TTC549 (cell line): ENCODE results near the gene FAM32A.

Experiments
- FAIRE-seq: peaks from 2 replicates; lab custom pipeline; 2012; peaks lifted over from hg19 to GRCh38; lab: Jason Lieb, UNC

The FAM32A gene

GRCh38 chr19:16185123-16185767 lies at the start of gene FAM32A:
Gene FAM32A (plus strand): TSS chr19:16185410. CDS start chr19:16185443, 33 bp downstream.
- FAIRE-seq: peak; percentile 89

- no peak for FAIRE-seq
Observed at GRCh38 chr19:16135430-16136127, 49.6 kb upstream of the FAM32A start.

GRCh38 chr19:16136185-16136999 lies 48.8 kb upstream of the FAM32A start:
- no peak for FAIRE-seq

GRCh38 chr19:16139752-16140151 lies 45.5 kb upstream of the FAM32A start:
- FAIRE-seq: no peak

GRCh38 chr19:16141043-16141442 lies 44.2 kb upstream of the FAM32A start:
- FAIRE-seq: no peak

GRCh38 chr19:16142032-16142580 lies 43.1 kb upstream of the FAM32A start:
- no peak for FAIRE-seq

- no peak for FAIRE-seq
Observed at GRCh38 chr19:16143399-16144215, 41.6 kb upstream of the FAM32A start, which contains the start of gene HSH2D. Gene HSH2D (plus strand): TSS chr19:16143685. CDS start chr19:16148751, 5,066 bp downstream.

GRCh38 chr19:16144216-16144581 lies 41.0 kb upstream of the FAM32A start:
- FAIRE-seq: no peak

GRCh38 chr19:16146112-16146511 lies 39.1 kb upstream of the FAM32A start:
- no peak for FAIRE-seq

- no peak for FAIRE-seq
Observed at GRCh38 chr19:16148443-16149229, 36.6 kb upstream of the FAM32A start.

- no peak for FAIRE-seq
Observed at GRCh38 chr19:16153582-16154336, 31.5 kb upstream of the FAM32A start.

- FAIRE-seq: no peak
Observed at GRCh38 chr19:16154557-16154956, 30.7 kb upstream of the FAM32A start.

- no peak for FAIRE-seq
Observed at GRCh38 chr19:16155128-16155527, 30.1 kb upstream of the FAM32A start.

- no peak for FAIRE-seq
Observed at GRCh38 chr19:16156904-16157303, 28.3 kb upstream of the FAM32A start.

GRCh38 chr19:16157601-16158000 lies 27.6 kb upstream of the FAM32A start:
- FAIRE-seq: no peak

- FAIRE-seq: no peak
Observed at GRCh38 chr19:16159655-16160054, 25.6 kb upstream of the FAM32A start.

- no peak for FAIRE-seq
Observed at GRCh38 chr19:16160445-16160942, 24.7 kb upstream of the FAM32A start.

GRCh38 chr19:16160943-16161560 lies 24.2 kb upstream of the FAM32A start:
- FAIRE-seq: no peak

- FAIRE-seq: no peak
Observed at GRCh38 chr19:16161840-16162239, 23.4 kb upstream of the FAM32A start.
